Retina (tissue), 1 donor: Measurements from ENCODE around the gene SH3BP1.
"Not testable (repeated sequence)": the region's sequence is repeated elsewhere in the genome, so short reads cannot be mapped to it uniquely, and the experiment has no call there.

Experiments
- DNase-seq: peaks from one replicate; pipeline ENCODE4 v3.0.0-alpha.2; 2016

The SH3BP1 gene

DNA sequence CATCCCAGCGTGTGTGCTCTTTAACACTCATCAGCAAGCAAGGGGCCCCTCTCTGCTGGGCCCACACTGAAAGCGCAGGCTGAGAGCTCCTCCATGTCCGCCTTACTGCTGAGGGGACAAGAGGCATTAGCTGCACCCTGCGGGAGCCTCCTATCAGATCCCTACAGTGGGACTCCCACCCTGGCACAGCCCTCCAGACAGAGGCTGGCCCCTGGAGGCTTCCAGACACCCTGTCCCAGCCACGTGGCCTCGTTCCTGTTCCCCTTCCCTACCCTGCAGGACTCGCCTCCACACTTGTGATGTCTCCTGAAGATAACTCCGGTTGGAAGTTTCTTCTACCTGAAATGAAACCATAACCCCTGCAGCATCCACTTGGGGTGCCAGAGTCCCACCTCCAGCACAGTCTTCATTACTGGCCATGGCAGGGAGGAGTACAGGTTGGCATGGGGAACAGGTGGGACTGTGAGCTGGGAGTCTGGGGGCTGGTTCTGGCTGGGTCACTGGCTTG is 5.0 kb upstream of the SH3BP1 start:
- DNase-seq = no peak

DNA sequence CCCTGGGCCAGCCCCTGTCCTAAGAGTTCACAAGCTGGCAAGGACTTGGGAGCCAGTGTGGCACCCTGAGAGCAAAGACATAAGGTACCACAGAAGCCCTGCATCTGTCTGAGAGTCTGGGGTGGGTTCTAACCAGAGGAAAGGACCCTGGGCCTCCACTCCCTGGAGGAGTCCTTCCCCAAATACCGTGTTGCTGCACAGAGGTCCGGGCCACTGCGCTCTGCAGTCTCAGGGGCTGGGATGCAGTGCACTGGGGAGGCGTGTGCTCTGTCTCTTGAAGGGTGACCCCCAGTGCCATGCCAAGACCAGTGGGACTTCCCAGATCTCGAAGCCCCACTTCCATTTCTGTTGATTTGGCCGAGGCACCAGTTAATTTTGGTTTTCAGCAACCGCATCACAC is 4.3 kb upstream of the SH3BP1 start:
- no peak for DNase-seq

DNA sequence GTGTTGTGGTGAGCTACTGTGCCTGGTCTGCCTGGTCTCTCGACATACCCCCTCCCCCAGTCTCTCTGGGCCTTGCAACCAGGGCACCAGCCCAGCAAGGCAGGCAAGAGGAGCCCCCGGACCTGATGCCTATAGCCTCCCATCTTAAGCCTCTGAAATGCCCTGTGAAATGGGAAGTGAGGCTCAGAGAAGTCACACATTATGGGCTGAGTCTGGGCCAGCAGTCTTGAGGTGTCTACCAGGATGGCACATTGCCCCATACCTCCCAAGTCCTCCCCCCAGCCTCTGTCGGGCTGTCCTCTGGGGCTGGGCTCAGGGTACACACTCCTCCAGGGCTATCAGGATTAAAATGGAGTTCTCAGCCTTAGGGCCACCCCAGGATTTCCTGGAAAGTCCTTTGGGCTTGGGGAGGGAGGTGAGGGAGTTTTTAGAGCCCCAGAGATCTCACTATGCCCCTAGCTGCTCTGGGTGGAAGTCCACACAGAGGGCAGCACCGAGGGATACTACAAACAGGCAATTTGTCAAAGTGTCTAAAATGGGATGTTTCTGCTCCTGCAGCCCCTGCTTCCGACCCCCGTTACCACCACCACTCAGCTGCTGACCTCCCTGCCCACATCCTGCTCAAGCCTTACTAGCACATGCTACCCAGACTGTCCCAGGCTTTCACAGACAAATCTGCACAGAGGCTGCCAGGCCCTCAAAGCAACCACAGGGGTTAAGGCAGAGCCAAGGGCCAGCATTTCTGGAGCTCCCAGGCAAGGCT is 3.1 kb upstream of the SH3BP1 start:
- DNase-seq = no peak

GRCh38 chr22:37636949-37637273 is 2.6 kb upstream of the SH3BP1 start:
- DNase-seq = no peak

- no peak for DNase-seq
Measured at GRCh38 chr22:37638391-37639069, 939 bp upstream of the SH3BP1 start.

DNA sequence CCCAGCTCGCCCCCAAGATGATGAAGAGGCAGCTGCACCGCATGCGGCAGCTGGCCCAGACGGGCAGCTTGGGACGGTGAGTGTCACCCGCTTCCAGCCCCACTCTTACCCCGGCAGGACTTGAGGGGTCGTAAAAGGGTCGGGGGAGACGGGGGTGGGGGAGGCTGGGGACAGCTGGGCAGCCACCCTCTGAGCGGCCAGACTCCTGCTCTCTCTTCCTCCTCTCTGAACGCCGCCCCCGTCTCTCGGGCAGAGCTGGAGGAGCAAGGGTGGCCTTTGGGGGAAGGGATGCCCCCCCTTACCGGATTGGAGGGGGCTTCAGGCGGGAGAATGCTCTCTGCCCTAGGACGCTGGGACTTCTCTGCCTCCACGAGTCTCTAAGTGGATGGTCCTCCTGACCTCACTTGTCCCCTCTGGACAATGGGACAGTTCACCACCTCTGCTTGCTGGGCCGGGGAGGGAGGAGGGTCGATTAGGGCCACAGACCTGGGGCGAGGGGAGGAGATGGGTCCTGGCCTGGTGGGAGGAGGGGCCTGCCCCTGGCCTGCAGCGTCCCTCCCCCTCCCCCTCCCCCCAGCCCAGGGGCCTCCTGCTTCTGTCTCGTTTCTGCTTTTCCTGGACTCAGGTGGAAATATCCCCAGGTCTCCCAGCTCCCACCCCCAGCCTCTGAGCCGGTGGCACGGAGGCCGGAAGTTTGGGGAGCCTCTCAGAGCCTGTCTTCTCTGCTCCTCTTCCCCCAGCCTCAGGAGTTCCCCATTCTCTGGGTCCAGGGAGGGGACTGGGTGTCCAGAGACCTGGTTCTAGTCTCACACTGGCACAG is 512 bp downstream of the SH3BP1 start:
- no peak for DNase-seq

GRCh38 chr22:37640591-37641560 is 1.4 kb downstream of the SH3BP1 start:
- DNase-seq = no peak

- DNase-seq = no peak
Measured at GRCh38 chr22:37641561-37641949, 2.1 kb downstream of the SH3BP1 start.

GRCh38 chr22:37643225-37643847 is 3.9 kb downstream of the SH3BP1 start:
- peak; percentile 89 for DNase-seq

- no peak for DNase-seq
Measured at GRCh38 chr22:37647317-37647716, 7.8 kb downstream of the SH3BP1 start.

DNA sequence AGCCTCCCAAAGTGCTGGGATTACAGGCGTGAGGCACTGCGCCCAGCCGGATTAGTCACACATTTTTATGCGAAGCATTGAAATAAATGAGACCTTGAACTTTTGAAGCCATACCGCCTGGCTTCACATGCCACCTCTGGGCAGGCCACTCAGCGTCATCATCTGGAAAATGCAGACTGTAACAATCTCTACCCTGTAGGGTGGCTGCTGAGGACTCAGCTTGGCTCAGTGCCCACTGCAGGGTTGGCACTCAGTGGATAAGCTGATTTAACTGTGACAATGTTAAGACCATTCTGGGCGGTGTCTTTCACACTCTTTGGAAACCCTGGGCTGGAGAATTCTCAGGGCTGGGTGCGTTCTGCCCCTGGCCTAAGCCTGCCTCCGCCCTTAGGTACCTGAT is 8.5 kb downstream of the SH3BP1 start:
- no peak for DNase-seq

GRCh38 chr22:37650463-37651136 is 11.1 kb downstream of the SH3BP1 start:
- DNase-seq = no peak

DNA sequence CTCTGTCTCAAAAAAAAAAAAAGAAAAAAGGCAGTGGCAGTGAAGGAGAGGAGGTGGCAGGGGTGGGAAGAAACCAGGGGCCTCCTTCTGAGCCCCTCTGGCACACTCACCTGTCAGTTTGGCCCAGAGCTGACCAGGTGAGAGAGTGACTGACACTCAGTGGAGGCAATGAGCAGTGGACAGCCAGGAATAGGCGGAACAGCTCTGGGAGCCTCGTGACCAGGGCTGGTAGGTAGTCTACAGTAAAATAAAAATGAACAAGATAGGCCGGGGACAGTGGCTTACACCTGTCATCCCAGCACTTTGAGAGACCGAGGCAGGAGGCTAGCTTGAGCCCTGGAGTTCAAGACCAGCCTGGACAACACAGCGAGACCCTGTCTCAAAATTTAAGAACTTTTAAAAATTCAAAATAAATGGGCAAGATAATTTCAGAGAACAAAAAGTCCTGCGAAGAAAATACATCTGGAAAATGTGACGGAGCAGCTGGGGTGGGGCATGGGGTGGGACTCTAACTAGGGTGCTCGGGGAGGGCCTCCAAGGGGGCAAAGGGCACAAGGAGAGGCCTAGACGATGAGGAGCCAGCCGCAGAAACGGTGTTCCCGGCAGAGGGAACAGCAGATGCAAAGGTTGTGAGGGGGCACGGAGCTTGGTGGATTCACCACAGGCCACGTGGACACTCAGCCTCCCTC is 15.2 kb downstream of the SH3BP1 start:
- no peak for DNase-seq

DNA sequence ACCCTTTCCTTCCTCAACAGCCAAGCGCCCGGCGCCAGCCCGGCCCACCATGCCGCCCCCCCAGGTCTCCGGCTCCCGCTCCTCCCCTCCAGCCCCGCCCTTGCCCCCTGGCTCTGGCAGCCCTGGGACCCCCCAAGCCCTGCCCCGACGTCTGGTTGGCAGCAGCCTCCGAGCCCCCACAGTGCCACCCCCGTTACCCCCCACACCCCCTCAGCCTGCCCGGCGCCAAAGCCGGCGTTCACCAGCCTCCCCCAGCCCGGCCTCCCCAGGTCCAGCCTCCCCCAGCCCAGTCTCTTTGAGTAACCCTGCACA is 15.7 kb downstream of the SH3BP1 start:
- no peak for DNase-seq

DNA sequence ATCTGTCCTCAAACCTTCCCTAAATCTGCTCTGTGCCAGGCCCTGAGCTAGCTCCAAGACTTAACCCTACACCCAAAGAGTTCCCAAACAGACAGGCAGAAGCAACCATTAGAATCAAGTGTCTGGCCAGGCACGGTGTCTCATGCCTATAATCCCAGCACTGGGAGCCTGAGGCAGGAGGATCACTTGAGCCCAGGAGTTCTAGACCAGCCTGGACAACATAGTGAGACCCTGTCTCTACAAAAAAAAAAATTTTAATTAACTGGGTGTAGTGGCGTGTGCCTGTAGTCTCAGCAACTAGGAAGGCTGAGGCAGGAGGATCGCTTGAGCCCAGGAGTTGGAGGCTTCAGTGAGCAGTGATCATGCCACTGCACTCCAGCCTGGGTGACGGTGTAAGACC is 17.1 kb downstream of the SH3BP1 start:
- DNase-seq = not testable (repeated sequence)

DNA sequence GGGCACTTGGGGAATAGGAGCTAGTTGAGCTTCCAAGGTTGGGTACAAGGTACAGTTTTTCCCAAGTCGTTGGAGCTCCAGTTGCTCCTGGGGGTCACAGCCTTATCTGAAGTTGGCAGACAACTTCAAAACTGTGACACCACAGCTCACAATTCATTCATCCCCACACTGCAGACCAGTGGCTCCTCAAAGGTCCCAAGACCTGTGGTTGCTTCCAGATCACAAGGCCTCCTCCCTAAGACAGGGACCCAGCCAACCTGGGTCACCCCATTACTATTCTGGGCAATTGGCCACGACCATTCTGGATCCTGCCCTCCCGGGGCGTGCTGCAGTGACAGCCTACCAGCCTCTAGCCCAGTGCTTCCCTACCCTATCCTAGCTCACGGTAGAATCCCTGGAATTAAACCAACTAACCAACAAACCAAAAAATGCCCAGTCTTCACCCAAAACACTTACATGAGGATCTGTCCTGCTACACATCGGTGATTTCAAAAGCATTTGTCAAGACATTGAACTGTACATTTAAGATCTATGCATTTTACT is 18.2 kb downstream of the SH3BP1 start:
- no peak for DNase-seq

DNA sequence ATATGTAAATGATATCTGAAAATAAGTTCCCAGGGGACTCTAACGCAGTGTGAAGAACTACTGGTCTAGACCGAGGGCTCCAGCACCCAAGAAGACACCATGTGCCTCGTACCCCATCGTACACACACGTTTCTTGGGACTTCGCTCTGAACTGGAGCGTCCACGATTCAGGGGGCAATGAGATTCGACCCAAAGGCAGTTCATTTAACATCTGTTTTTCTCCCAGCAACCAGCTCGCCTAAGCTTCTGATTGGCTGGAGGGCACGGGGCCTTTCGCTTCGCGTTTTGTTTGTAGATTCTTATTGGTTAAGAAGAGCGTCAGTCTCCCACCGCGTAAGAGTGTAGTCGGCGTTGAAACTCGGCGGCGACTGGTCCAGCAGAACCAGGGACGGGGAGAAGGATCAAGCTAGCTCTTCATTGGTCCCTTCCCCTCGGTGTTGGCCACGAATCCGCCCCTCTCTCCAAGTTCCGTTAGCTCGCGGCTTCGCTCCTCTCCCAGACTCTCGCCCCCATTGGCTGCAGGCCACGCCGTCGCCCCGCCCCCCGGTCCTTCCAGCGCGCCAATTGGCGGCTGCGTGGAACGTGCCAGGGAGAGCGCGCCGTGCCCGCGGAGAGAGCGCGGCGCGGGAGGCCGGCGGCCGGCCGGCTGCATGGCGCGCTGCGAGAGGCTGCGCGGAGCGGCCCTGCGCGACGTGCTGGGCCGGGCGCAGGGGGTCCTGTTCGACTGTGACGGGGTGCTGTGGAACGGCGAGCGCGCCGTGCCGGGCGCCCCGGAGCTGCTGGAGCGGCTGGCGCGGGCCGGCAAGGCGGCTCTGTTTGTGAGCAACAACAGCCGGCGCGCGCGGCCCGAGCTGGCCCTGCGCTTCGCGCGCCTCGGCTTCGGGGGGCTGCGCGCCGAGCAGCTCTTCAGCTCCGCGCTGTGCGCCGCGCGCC is 18.9 kb downstream of the SH3BP1 start, which contains the start of gene PDXP:
PDXP (plus strand) TSS at position 591 of the 933 bp plus-strand sequence; CDS start at position 651, 60 bp downstream.
- DNase-seq = peak; percentile 97

GRCh38 chr22:37659066-37659896 is 19.8 kb downstream of the SH3BP1 start:
- no peak for DNase-seq
